AG04450 (cell line): ENCODE data around the gene RGS16. TPM values are rescaled to one million over a fixed set of nuclear protein-coding genes. Genes with fewer than 3 reads are reported as not detected.

ENCODE experiments used
- CTCF ChIA-PET: fragments of 300-600, 350-600 bp; formaldehyde crosslinking; extraction: SDS; loops from one replicate; lab custom pipeline; 2022; ENCODE audit warnings: antibody characterized with exemption, inconsistent platforms; lab: Charles Lee
- POLR2A ChIA-PET: fragments of 350-600 bp; formaldehyde crosslinking; extraction: SDS; loops from one replicate; lab custom pipeline; 2021; ENCODE audit warnings: antibody characterized with exemption, inconsistent platforms; lab: Yijun Ruan, JAX
- DNase-seq: peaks from one replicate; pipeline ENCODE4 v3.0.0-alpha.2; 2011; ENCODE audit warnings: low read depth, low spot score
- H3K27ac ChIP-seq: one replicate; pipeline ENCODE4 v1.5.1; 2012; ENCODE audit warnings: low read depth, low read length, control low read depth
- H3K27me3 ChIP-seq: one replicate; pipeline ENCODE4 v1.6.0; 2012; ENCODE audit warnings: low read length; ENCODE audit not compliant: control insufficient read depth, insufficient read depth
- H3K4me3 ChIP-seq: 2 replicates; pipeline ENCODE4 v1.5.1; 2011; ENCODE audit warnings: mild to moderate bottlenecking, low read depth, low read length, control low read depth
- H3K9me3 ChIP-seq: 2 replicates; pipeline ENCODE4 v1.5.1; 2012; ENCODE audit warnings: low read length; ENCODE audit not compliant: control insufficient read depth, insufficient read depth
- polyA plus RNA-seq: library from polyadenylated mRNA; depleted of rRNA; stranded (reverse); fragments of >200 nt; gene quantifications from 2 replicates; pipeline ENCODE4 v1.2.3, GENCODE V29; 2011
- TF ChIP-seq, protein P1 (sequence below): IDR thresholded peaks from 2 replicates; pipeline ENCODE4 v1.5.1; 2011; ENCODE audit warnings: low read depth, low read length, control low read depth, inconsistent platforms

Gene RGS16
- polyA plus RNA-seq, 1 experiment = 0.10 TPM

DNA sequence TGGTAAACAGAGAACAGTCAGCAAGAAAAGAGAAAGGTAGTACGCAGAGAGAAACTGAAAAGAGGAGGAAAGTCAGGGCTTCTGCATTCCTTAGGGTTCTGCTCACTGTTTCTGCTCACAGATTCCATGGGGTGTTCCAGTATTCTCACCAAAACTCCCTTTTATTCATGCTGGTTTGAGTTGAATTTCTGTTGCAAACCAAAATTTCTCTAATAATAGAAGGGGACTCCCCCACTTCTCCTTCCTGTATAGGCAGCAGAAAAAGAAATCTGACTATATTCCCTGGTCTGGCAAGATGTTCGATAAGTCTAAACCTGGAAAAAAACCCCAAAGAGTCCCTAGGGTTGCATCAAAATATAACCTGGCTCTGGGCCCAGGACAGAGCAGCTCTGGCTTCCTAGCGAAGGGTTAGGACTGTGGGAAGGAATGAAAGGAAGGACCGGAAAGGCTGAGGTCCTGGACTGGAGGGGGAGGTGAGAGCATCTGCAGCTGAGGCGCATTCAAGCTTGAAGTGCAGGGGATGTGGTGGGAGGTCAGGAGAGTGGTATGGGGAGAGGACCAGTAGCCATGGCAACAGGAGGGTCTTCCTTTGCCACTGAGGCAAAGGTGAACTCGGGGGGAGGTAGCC is 18.8 kb upstream of the RGS16 start:
- no peak overlapping the region for H3K4me3 ChIP-seq
- H3K27ac ChIP-seq = no peak overlapping the region
- H3K9me3 ChIP-seq = no peaks in the 10 kb centered on the region
- H3K27me3 ChIP-seq = peaks cover 23% of the 10 kb centered on the region
- POLR2A ChIA-PET = no interaction called here
- no peak for DNase-seq
- TF ChIP-seq, protein P1, sequence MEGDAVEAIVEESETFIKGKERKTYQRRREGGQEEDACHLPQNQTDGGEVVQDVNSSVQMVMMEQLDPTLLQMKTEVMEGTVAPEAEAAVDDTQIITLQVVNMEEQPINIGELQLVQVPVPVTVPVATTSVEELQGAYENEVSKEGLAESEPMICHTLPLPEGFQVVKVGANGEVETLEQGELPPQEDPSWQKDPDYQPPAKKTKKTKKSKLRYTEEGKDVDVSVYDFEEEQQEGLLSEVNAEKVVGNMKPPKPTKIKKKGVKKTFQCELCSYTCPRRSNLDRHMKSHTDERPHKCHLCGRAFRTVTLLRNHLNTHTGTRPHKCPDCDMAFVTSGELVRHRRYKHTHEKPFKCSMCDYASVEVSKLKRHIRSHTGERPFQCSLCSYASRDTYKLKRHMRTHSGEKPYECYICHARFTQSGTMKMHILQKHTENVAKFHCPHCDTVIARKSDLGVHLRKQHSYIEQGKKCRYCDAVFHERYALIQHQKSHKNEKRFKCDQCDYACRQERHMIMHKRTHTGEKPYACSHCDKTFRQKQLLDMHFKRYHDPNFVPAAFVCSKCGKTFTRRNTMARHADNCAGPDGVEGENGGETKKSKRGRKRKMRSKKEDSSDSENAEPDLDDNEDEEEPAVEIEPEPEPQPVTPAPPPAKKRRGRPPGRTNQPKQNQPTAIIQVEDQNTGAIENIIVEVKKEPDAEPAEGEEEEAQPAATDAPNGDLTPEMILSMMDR = no peak
- CTCF ChIA-PET = interaction anchor here (0.7 kb wide), 1 partner anchor 148 kb away, joined by 3 read pairs; no protein-coding TSS in a partner anchor

DNA sequence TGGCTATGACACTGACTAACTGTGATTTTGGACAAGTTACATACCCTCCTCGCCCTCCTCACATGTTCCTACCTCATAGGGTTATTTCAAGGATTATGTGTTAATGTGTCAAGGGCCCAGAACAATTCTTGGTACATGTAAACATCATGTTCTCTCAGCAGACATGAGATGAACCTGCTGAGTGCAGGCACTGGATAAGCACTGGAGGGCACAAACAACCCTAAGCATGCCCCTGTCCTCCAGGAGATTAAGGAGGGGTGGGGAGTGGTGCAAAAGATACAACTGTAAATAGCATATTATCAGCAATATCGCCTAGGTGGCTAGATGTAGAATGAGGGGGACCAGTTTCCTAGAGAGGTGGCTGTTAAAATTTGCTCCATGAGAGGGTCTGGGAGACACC is 17.7 kb upstream of the RGS16 start:
- H3K27ac ChIP-seq = no peak overlapping the region
- TF ChIP-seq, protein P1 = no peak
- peaks cover 24% of the 10 kb centered on the region for H3K27me3 ChIP-seq
- H3K4me3 ChIP-seq = no peak overlapping the region
- no peaks in the 10 kb centered on the region for H3K9me3 ChIP-seq
- POLR2A ChIA-PET = no interaction called here
- no peak for DNase-seq
- CTCF ChIA-PET = no interaction called here

DNA sequence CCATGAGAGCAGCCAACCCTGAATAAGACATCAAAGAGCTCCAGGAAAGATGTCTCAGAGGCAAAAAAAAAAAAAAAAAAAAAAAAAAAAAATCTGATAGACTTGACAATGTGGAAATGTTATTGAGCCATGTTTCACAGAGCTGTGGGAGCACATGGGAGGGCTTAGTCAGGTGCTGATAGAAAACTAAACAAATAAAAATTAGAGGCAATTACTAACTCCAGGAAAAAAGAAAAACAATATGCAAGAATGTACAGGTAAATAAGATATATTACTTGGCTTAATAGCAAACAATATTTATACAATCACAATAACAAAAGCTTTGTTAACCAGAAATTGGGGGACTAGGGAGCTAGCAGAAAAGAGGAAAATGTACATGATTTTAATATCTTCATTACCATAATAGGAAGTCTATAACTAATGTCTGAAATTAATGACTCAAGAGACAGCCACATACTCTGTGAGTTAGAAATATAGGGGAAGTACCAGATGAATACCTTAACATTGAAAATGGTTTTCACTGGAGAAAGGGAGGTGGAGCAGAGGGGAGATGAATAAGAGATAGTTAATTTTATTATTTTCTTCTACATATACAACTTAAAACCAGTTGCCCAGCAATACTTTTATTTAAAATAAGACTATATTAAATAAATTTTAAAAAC is 16.9 kb upstream of the RGS16 start:
- CTCF ChIA-PET = interaction anchor here (1.8 to 2.2 kb wide), 2 partner anchors 20 to 25 kb away, joined by 6 to 7 read pairs; no protein-coding TSS in a partner anchor

DNA sequence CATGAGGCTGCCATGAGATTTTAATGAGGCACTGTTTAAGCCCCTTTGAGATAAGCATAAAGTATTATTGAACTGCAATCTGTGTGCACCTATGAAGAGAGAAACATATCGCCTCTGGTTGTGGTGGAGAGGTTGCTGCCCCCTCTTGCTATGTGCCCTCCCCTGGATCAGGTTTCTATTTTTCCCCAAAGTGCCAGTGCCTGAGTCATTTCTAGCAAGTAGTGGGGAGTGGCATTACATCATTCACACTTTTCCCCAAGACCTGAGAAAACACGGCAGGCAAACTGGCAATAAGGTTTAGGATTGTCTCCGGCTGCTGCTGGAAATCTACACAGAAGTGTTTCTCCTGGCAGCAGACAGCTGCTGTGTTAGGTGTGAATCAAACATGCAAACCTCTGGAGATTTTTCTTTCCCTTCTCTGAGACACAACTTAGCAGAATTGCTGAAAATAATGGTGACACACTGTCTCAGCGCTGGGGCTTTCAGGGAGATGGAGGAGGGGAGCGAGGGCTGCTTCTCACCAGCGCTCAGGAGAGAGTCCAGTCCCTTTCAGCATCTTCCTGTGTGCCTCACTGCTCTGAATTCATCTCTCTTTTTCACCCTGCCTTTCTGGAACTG is 13.7 kb upstream of the RGS16 start:
- no peak overlapping the region for H3K27ac ChIP-seq
- H3K27me3 ChIP-seq = peaks cover 31% of the 10 kb centered on the region
- DNase-seq = no peak
- no peak overlapping the region for H3K4me3 ChIP-seq
- H3K9me3 ChIP-seq = no peaks in the 10 kb centered on the region; the same call in 1 of the 2 replicates
- TF ChIP-seq, protein P1 = no peak
- ChIA-PET POLR2A (no interaction called here), CTCF (interaction anchor here (0.9 to 3.2 kb wide), 5 partner anchors 17 to 169 kb away, joined by 3 to 8 read pairs (median 6); no protein-coding TSS in a partner anchor)

More for the DNA sequence above, 16.9 kb upstream of the RGS16 start:
- no peak overlapping the region for H3K4me3 ChIP-seq
- POLR2A ChIA-PET = no interaction called here
- H3K27ac ChIP-seq = no peak overlapping the region
- H3K27me3 ChIP-seq = peaks cover 33% of the 10 kb centered on the region
- DNase-seq = no peak
- H3K9me3 ChIP-seq = no peaks in the 10 kb centered on the region
- TF ChIP-seq, protein P1 = no peak
